ENCODE data around the gene KCNAB2.

KCNAB2 gene

DNA sequence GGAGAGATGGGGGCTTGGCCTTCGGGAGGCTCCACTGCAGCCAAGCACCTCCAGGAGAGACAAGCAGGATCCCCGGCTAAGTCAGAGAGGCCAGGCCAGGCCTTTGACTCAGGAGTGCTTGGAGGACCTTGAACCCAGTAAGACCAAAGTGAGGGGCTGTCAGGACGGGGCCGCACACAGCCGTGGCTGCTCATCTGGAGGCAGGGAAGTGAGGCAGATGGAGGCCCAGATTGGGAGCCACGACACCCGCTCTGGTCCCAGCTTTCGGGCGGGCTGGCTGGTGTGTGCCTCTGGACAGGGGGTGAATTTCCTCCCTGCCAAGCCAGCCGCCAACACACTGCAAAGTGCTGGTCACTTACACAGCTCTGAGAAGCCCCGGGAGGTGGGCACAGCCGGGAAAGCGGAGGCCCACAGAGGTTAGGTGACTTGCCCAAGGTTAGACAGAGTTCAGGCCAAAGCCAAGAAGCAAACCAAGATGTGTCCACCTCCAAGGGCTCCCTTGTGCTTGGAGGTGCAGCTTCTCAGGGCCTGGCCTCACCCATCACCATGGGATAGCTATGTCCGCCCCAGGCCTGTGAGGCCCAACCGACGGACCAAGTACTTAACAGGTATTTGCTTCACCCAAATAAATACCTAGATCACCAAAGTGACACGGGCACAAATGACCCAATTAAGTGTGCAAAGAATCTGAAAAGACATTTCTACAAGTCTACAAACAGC lies 76.1 kb downstream of the KCNAB2 start:
- TF ChIP-seq TAF1 (IDR thresholded peaks at IDR 0.05; ENCODE audit: borderline replicate concordance, low read depth, low read length) = no peak
- no peak for TF ChIP-seq POLR2AphosphoS5 (IDR thresholded peaks at IDR 0.05; ENCODE audit: low read depth, low read length)
- no peak for TF ChIP-seq POLR2A (IDR thresholded peaks at IDR 0.05; ENCODE audit: low read depth, low read length)
- DNase-seq (ENCODE audit: insufficient read length) = no peak
- FAIRE-seq = no peak

GRCh38 chr1:6123083-6123482 lies 77.4 kb downstream of the KCNAB2 start:
- DNase-seq (ENCODE audit: insufficient read length) = no peak
- no peak for TF ChIP-seq POLR2AphosphoS5 (IDR thresholded peaks at IDR 0.05; ENCODE audit: low read depth, low read length)
- TF ChIP-seq POLR2A (IDR thresholded peaks at IDR 0.05; ENCODE audit: low read depth, low read length) = no peak
- no peak for FAIRE-seq

GRCh38 chr1:6123816-6124215 lies 78.1 kb downstream of the KCNAB2 start:
- FAIRE-seq (no peak), DNase-seq (ENCODE audit: insufficient read length) (no peak)
- TF ChIP-seq POLR2AphosphoS5 (IDR thresholded peaks at IDR 0.05; ENCODE audit: low read depth, low read length) (no peak), TAF1 (IDR thresholded peaks at IDR 0.05; ENCODE audit: borderline replicate concordance, low read depth, low read length) (no peak), POLR2A (IDR thresholded peaks at IDR 0.05; ENCODE audit: low read depth, low read length) (no peak)

- TF ChIP-seq POLR2AphosphoS5 (IDR thresholded peaks at IDR 0.05; ENCODE audit: low read depth, low read length) = no peak
- no peak for TF ChIP-seq POLR2A (IDR thresholded peaks at IDR 0.05; ENCODE audit: low read depth, low read length)
- no peak for TF ChIP-seq TAF1 (IDR thresholded peaks at IDR 0.05; ENCODE audit: borderline replicate concordance, low read depth, low read length)
- no peak for FAIRE-seq
- DNase-seq (ENCODE audit: insufficient read length) = no peak
These were observed 78.7 kb downstream of the KCNAB2 start for GRCh38 chr1:6124341-6124740.

- DNase-seq (ENCODE audit: insufficient read length) (no peak), FAIRE-seq (no peak)
- TF ChIP-seq TAF1 (IDR thresholded peaks at IDR 0.05; ENCODE audit: borderline replicate concordance, low read depth, low read length) = no peak
- no peak for TF ChIP-seq POLR2A (IDR thresholded peaks at IDR 0.05; ENCODE audit: low read depth, low read length)
- TF ChIP-seq POLR2AphosphoS5 (IDR thresholded peaks at IDR 0.05; ENCODE audit: low read depth, low read length) = no peak
These were observed 79.2 kb downstream of the KCNAB2 start for GRCh38 chr1:6124746-6125365.

DNA sequence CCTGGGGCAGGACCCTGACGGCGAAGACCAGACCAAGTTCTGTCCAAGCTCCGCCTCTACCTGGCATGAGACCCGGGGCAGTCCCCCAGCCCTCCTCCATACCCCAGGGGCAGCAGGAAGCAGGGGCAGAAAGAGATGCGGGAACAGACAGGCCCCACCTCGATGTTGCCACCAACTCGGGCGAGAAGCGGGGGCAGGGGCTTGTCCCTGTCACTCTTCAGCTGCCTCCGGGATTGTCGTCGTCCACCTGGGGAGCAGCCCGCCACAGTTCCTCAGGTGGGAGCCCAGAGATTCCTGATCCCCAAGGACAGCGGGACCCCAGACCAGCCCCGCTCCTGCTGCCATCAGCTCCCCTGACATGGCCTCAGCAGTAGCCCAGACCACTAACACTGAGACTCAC lies 79.7 kb downstream of the KCNAB2 start:
- no peak for DNase-seq (ENCODE audit: insufficient read length)
- FAIRE-seq = no peak

DNA sequence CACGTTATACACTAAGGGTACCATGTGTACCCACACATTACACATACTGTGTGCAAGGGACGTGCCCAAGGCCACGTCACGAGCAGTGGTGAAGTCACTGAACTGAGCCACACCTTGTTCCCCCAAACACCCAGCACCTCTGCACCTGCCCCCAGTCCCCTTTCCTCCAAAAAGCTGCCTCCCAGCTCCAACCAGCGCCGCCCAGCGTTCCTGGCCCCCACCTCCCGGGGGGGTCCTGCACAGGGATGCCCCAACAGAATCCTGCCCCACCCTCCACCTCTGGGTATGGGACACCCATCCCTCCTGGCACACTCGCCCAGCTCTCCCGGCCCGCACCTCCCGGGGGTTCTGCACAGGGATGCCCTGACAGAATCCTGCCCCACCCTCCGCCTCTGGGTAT lies 80.3 kb downstream of the KCNAB2 start:
- DNase-seq (ENCODE audit: insufficient read length) = no peak
- FAIRE-seq = no peak
- TF ChIP-seq POLR2AphosphoS5 (IDR thresholded peaks at IDR 0.05; ENCODE audit: low read depth, low read length) (no peak), POLR2A (IDR thresholded peaks at IDR 0.05; ENCODE audit: low read depth, low read length) (no peak), TAF1 (IDR thresholded peaks at IDR 0.05; ENCODE audit: borderline replicate concordance, low read depth, low read length) (no peak)

More for the DNA sequence above, 79.7 kb downstream of the KCNAB2 start:
- TF ChIP-seq TAF1 (IDR thresholded peaks at IDR 0.05; ENCODE audit: borderline replicate concordance, low read depth, low read length) (no peak), POLR2A (IDR thresholded peaks at IDR 0.05; ENCODE audit: low read depth, low read length) (no peak), POLR2AphosphoS5 (IDR thresholded peaks at IDR 0.05; ENCODE audit: low read depth, low read length) (no peak)

- no peak for FAIRE-seq
- no peak for TF ChIP-seq POLR2A (IDR thresholded peaks at IDR 0.05; ENCODE audit: low read depth, low read length)
- no peak for TF ChIP-seq TAF1 (IDR thresholded peaks at IDR 0.05; ENCODE audit: borderline replicate concordance, low read depth, low read length)
- TF ChIP-seq POLR2AphosphoS5 (IDR thresholded peaks at IDR 0.05; ENCODE audit: low read depth, low read length) = no peak
- no peak for DNase-seq (ENCODE audit: insufficient read length)
These were observed 80.9 kb downstream of the KCNAB2 start for GRCh38 chr1:6126521-6127067.

DNA sequence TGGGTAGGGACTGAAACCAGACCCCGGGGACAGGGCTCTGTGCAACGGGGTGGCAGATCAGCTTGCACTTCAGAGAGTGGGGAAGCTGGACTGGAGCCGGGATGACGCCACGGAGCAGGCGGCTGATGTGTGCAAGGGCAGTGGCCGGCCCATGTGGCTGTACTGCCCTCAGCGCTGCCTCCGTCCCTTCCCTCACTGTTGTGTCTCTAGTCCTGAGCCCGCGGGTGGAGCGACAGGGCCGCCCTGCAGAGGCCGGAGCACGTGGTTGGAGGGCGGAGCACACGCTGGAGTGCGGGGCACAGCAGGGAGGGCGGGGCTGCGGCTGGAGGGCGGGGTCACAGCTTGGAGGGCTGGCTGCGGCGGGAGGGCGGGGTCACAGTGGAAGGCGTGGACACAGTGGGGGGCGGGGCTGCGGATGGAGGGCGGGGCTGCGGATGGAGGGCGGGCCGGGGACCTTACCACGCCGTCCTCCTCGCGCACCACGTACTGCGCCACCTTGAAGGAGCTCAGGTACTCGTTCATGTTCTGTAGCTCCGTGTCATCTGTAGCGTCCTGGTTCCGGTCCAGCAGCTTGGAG lies 82.0 kb downstream of the KCNAB2 start:
- DNase-seq (ENCODE audit: insufficient read length) = no peak
- TF ChIP-seq TAF1 (IDR thresholded peaks at IDR 0.05; ENCODE audit: borderline replicate concordance, low read depth, low read length) (no peak), POLR2A (IDR thresholded peaks at IDR 0.05; ENCODE audit: low read depth, low read length) (no peak), POLR2AphosphoS5 (IDR thresholded peaks at IDR 0.05; ENCODE audit: low read depth, low read length) (no peak)
- no peak for FAIRE-seq

DNA sequence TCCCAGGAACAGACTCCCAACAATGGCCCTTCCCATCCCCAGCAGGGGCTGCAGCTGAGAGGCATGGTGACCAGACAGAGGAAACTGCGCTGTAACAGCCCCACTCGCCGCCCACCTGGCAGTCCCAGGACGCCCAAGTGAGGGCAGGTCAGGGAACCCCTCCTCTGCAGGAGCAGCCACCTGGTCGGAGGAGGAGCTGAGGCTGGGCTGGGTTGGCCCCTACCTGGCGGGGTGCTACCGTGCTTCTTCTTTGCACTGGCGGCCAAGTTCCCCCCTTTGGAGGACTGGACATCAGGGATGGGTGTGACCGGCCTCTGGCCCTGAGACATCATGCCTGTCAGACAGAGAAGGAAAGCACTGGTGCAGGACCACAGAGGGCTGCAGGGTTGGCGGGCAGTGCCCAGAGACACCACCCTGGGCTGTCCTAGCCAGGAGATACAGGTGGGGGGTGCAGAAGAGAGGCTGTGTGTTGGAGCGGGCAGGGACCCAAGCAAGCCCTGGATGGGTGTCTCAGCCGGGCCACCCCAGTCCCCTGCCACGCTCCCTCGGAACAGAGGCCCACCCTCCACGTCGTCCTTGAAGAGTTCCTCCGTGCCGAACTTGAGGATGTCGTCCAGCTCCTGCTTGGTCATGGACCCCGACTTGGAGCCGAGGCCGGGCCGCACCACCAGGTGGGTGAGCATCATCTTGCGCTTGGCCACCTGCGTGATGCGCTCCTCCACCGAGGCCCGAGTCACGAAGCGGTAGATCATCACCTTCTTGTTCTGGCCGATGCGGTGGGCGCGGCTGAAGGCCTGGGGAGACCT lies 82.8 kb downstream of the KCNAB2 start:
- no peak for TF ChIP-seq TAF1 (IDR thresholded peaks at IDR 0.05; ENCODE audit: borderline replicate concordance, low read depth, low read length)
- TF ChIP-seq POLR2A (IDR thresholded peaks at IDR 0.05; ENCODE audit: low read depth, low read length) = no peak
- TF ChIP-seq POLR2AphosphoS5 (IDR thresholded peaks at IDR 0.05; ENCODE audit: low read depth, low read length) = no peak
- DNase-seq (ENCODE audit: insufficient read length) = no peak
- FAIRE-seq = no peak

DNA sequence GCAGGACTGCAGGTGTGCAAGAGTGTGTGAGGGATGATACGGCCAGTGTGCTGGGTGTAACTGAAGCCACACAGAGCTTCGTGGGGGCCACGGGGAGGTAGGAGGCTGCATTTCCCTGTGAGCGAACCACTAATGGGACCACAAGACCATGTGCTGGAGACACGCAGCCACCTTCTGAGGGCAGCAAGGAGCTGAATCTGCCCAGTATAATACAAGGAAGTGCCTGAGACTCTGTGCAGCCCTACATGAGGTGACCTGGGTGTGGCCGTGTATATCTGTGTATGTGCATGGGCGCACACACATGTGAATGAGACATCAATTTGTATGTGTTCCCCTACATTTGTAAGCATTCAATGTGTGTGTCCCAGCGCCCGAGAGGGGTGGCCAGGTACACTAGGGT lies 83.6 kb downstream of the KCNAB2 start:
- TF ChIP-seq TAF1 (IDR thresholded peaks at IDR 0.05; ENCODE audit: borderline replicate concordance, low read depth, low read length) = no peak
- no peak for TF ChIP-seq POLR2A (IDR thresholded peaks at IDR 0.05; ENCODE audit: low read depth, low read length)
- TF ChIP-seq POLR2AphosphoS5 (IDR thresholded peaks at IDR 0.05; ENCODE audit: low read depth, low read length) = no peak
- no peak for FAIRE-seq
- no peak for DNase-seq (ENCODE audit: insufficient read length)

All from GM12892 (cell line).